Posterior cingulate gyrus (tissue), 11 donors: ENCODE results near the gene PLD3.
"Not testable (repeated sequence)": the region's sequence is repeated elsewhere in the genome, so short reads cannot be mapped to it uniquely, and the experiment has no call there.

Experiments used
- DNase-seq, 10 donors: peaks; one replicate each; pipeline versions ENCODE4 v3.0.0 to v3.0.0-alpha.2; 2020 to 2021; ENCODE audit warnings: mixed read lengths in 3 of 10
- intact Hi-C: fragments of 100-400 bp; cut with DNase I; formaldehyde crosslinking; loops from one replicate; pipeline ENCODE4 v1.15.1; 2023

The PLD3 gene

GRCh38 chr19:40360020-40360707 lies 11.7 kb downstream of the PLD3 start:
- intact Hi-C loops, result no loop called here
- no peak for DNase-seq

GRCh38 chr19:40360708-40361241 lies 12.3 kb downstream of the PLD3 start:
- intact Hi-C loops, result no loop called here
- DNase-seq, result no peak

- intact Hi-C loops, result no loop called here
- no peak for DNase-seq
Observed at GRCh38 chr19:40362160-40362559, 13.7 kb downstream of the PLD3 start.

GRCh38 chr19:40363069-40363468 lies 14.6 kb downstream of the PLD3 start:
- intact Hi-C loops, result no loop called here
- DNase-seq, result no peak

- intact Hi-C loops, result no loop called here
Observed at GRCh38 chr19:40365010-40365409, 16.5 kb downstream of the PLD3 start.

GRCh38 chr19:40365613-40366401 lies 17.3 kb downstream of the PLD3 start:
- intact Hi-C loops, result no loop called here

More at GRCh38 chr19:40365010-40365409, 16.5 kb downstream of the PLD3 start:
- DNase-seq, result no peak

GRCh38 chr19:40366697-40367561 lies 18.4 kb downstream of the PLD3 start:
- peak in 9 of 10 donors; percentile 23 to 92 (median 56) for DNase-seq
- intact Hi-C loops, result no loop called here

More at GRCh38 chr19:40365613-40366401, 17.3 kb downstream of the PLD3 start:
- peak; percentile 50 to 97 (median 82) for DNase-seq

GRCh38 chr19:40367577-40368434 lies 19.3 kb downstream of the PLD3 start:
- DNase-seq, result no peak
- intact Hi-C loops, result no loop called here

- no peak for DNase-seq
- intact Hi-C loops, result no loop called here
Observed at GRCh38 chr19:40369797-40370196, 21.3 kb downstream of the PLD3 start.

- DNase-seq, intact Hi-C loops: not testable (repeated sequence)
Observed at GRCh38 chr19:40370253-40370652, 21.8 kb downstream of the PLD3 start.

- intact Hi-C loops, result no loop called here
- DNase-seq, result no peak
Observed at GRCh38 chr19:40370997-40371801, 22.7 kb downstream of the PLD3 start.

- intact Hi-C loops, result no loop called here
- no peak for DNase-seq
Observed at GRCh38 chr19:40371802-40372122, 23.3 kb downstream of the PLD3 start.

- intact Hi-C loops, result no loop called here
- DNase-seq, result no peak
Observed at GRCh38 chr19:40374084-40374483, 25.6 kb downstream of the PLD3 start.

GRCh38 chr19:40376286-40376862 lies 27.9 kb downstream of the PLD3 start:
- intact Hi-C loops, result no loop called here
- DNase-seq, result peak in 1 of 10 donors; percentile 81

GRCh38 chr19:40377876-40378385 lies 29.4 kb downstream of the PLD3 start:
- intact Hi-C loops, result no loop called here
- peak in 1 of 10 donors; percentile 77 for DNase-seq

GRCh38 chr19:40378509-40378908 lies 30.0 kb downstream of the PLD3 start:
- DNase-seq, result no peak

GRCh38 chr19:40379446-40380198 lies 31.1 kb downstream of the PLD3 start:
- intact Hi-C loops, result no loop called here
- DNase-seq, result no peak

More at GRCh38 chr19:40378509-40378908, 30.0 kb downstream of the PLD3 start:
- intact Hi-C loops, result no loop called here
